Neural progenitor cell (in vitro differentiated cells): ENCODE measurements around the gene GAS6.

Source experiments
- EZH2 ChIP-seq: fragments of 200-600 bp; sonication (generic); IDR thresholded peaks from 2 replicates; pipeline ENCODE4 v1.6.1; 2017; ENCODE audit warnings: antibody characterized with exemption, mild to moderate bottlenecking, moderate library complexity
- EZH2phosphoT487 ChIP-seq: fragments of 200-600 bp; sonication (generic); IDR thresholded peaks from 2 replicates; pipeline ENCODE4 v1.6.1; 2017; ENCODE audit warnings: antibody characterized with exemption
- TF ChIP-seq, protein P1 (sequence below): fragments of 200-600 bp; sonication (generic); IDR thresholded peaks from 2 replicates; pipeline ENCODE4 v1.5.1; 2017; ENCODE audit warnings: antibody characterized with exemption, mild to moderate bottlenecking

DNA sequence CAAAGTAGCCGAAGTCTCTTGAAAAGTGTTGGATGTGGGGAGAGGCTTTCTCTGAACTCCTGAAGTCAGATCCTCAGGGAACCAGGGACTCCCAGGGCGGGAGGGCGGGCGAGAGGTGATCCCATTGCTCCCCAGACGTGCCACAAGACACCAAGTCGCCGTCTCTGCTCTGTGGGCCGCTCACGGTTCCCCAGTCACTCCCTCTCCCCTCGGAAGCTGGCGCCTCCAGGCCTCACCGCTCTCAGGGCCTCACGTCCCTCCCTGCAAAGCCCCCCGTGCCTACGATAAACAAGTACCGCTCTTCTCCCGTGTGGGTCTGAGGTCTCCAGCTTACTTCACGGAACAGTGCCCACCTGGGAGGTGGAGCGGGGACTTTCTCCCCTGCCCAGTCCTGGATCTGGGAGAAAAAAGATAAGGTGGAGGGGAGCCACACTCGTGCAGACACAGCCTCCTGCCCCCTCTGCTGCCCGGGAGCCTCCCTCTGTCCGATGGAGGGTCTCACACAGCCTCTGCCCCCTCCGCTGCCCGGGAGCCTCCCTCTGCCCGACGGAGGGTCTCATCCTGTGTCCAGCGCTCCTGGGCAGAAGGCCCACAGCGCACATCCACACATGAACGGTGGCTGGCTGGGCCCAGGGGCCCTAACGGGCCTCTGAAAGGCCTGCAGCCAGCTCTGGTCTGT, 50.7 kb downstream of the GAS6 start:
- TF ChIP-seq EZH2: no peak
- TF ChIP-seq EZH2phosphoT487: no peak
- TF ChIP-seq, protein P1, sequence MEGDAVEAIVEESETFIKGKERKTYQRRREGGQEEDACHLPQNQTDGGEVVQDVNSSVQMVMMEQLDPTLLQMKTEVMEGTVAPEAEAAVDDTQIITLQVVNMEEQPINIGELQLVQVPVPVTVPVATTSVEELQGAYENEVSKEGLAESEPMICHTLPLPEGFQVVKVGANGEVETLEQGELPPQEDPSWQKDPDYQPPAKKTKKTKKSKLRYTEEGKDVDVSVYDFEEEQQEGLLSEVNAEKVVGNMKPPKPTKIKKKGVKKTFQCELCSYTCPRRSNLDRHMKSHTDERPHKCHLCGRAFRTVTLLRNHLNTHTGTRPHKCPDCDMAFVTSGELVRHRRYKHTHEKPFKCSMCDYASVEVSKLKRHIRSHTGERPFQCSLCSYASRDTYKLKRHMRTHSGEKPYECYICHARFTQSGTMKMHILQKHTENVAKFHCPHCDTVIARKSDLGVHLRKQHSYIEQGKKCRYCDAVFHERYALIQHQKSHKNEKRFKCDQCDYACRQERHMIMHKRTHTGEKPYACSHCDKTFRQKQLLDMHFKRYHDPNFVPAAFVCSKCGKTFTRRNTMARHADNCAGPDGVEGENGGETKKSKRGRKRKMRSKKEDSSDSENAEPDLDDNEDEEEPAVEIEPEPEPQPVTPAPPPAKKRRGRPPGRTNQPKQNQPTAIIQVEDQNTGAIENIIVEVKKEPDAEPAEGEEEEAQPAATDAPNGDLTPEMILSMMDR: no peak
